SK-N-SH treated with all-trans-retinoic acid at 6 μM for 48 hours (cell line): Measurements from ENCODE around the gene DEPP1.

Experiments used
- ATAC-seq: fragments of 200-7000 bp; cut with Tn5 transposase; 3 replicates; pipeline ENCODE4 v1.9.1; 2020; ENCODE audit warnings: mild to moderate bottlenecking, moderate library complexity
- ARNTL ChIP-seq: fragments of 450-650 bp; formaldehyde crosslinking; IDR thresholded peaks from 2 replicates; pipeline ENCODE4 v1.5.0; 2020; ENCODE audit warnings: low read depth, mild to moderate bottlenecking, moderate library complexity, borderline replicate concordance
- BACH2 ChIP-seq: fragments of 250-450 bp; sonication (Bioruptor Pico); IDR thresholded peaks from 2 replicates; pipeline ENCODE4 v1.9.0; 2021; ENCODE audit warnings: mild to moderate bottlenecking, borderline replicate concordance
- CSDC2 ChIP-seq: fragments of 250-450 bp; sonication (Bioruptor Pico); IDR thresholded peaks from 2 replicates; pipeline ENCODE4 v1.5.0; 2020; ENCODE audit warnings: mild to moderate bottlenecking, moderate library complexity
- ESRRG ChIP-seq: fragments of 250-450 bp; sonication (Bioruptor Pico); IDR thresholded peaks from 2 replicates; pipeline ENCODE4 v1.6.1; 2021; ENCODE audit warnings: mild to moderate bottlenecking
- ISL1 ChIP-seq: fragments of 250-450 bp; sonication (Bioruptor Pico); IDR thresholded peaks from 2 replicates; pipeline ENCODE4 v2.1.2; 2022; ENCODE audit warnings: mild to moderate bottlenecking, moderate library complexity
- OSR1 ChIP-seq: fragments of 250-450 bp; sonication (Bioruptor Pico); IDR thresholded peaks from 2 replicates; pipeline ENCODE4 v1.8.0; 2022; ENCODE audit warnings: moderate library complexity, mild to moderate bottlenecking, inconsistent platforms
- PATZ1 ChIP-seq: fragments of 250-450 bp; sonication (Bioruptor Pico); IDR thresholded peaks from 2 replicates; pipeline ENCODE4 v1.8.0; 2020; ENCODE audit warnings: mild to moderate bottlenecking, moderate library complexity, borderline replicate concordance
- POU6F1 ChIP-seq: fragments of 250-450 bp; sonication (Bioruptor Pico); IDR thresholded peaks from 2 replicates; pipeline ENCODE4 v1.8.0; 2021; ENCODE audit warnings: low read depth, mild to moderate bottlenecking, moderate library complexity, borderline replicate concordance
- PPARA ChIP-seq: fragments of 250-450 bp; sonication (Bioruptor Pico); IDR thresholded peaks from 2 replicates; pipeline ENCODE4 v1.5.0; 2020; ENCODE audit warnings: mild to moderate bottlenecking, borderline replicate concordance
- RARB ChIP-seq: fragments of 250-450 bp; sonication (Bioruptor Pico); IDR thresholded peaks from 2 replicates; pipeline ENCODE4 v1.8.0; 2021; ENCODE audit warnings: mild to moderate bottlenecking, moderate library complexity
- SNAI2 ChIP-seq: fragments of 250-450 bp; sonication (Bioruptor Pico); IDR thresholded peaks from 2 replicates; pipeline ENCODE4 v1.5.0; 2020; ENCODE audit warnings: mild to moderate bottlenecking, moderate library complexity
- TCF4 ChIP-seq: fragments of 250-450 bp; sonication (Bioruptor Pico); IDR thresholded peaks from 2 replicates; pipeline ENCODE4 v1.8.0; 2021; ENCODE audit warnings: mild to moderate bottlenecking, moderate library complexity, borderline replicate concordance
- TOX ChIP-seq: fragments of 250-450 bp; sonication (Bioruptor Pico); IDR thresholded peaks from 2 replicates; pipeline ENCODE4 v1.8.0; 2021; ENCODE audit warnings: mild to moderate bottlenecking, moderate library complexity, borderline replicate concordance
- TSHZ2 ChIP-seq: fragments of 250-450 bp; sonication (Bioruptor Pico); IDR thresholded peaks from 2 replicates; pipeline ENCODE4 v1.5.0; 2020; ENCODE audit warnings: mild to moderate bottlenecking, moderate library complexity
- ZC3H10 ChIP-seq: fragments of 250-450 bp; sonication (Bioruptor Pico); IDR thresholded peaks from 2 replicates; pipeline ENCODE4 v1.5.1; 2021; ENCODE audit warnings: mild to moderate bottlenecking, moderate library complexity
- ZFP3 ChIP-seq: fragments of 250-450 bp; sonication (Bioruptor Pico); IDR thresholded peaks from 2 replicates; pipeline ENCODE4 v1.5.0; 2020; ENCODE audit warnings: mild to moderate bottlenecking, moderate library complexity
- ZFP30 ChIP-seq: fragments of 450-650 bp; formaldehyde crosslinking; IDR thresholded peaks from 2 replicates; pipeline ENCODE4 v1.5.0; 2022; ENCODE audit warnings: mild to moderate bottlenecking, moderate library complexity
- ZNF565 ChIP-seq: fragments of 450-650 bp; formaldehyde crosslinking; conservative IDR thresholded peaks from 2 replicates; pipeline ENCODE4 v1.5.0; 2020; ENCODE audit warnings: low read depth, mild to moderate bottlenecking, moderate library complexity
- ZNF70 ChIP-seq: fragments of 450-650 bp; formaldehyde crosslinking; IDR thresholded peaks from 2 replicates; pipeline ENCODE4 v1.5.0; 2020; ENCODE audit warnings: mild to moderate bottlenecking, moderate library complexity
- ZNF8 ChIP-seq: fragments of 450-650 bp; formaldehyde crosslinking; IDR thresholded peaks from 2 replicates; pipeline ENCODE4 v1.5.0; 2020; ENCODE audit warnings: mild to moderate bottlenecking, moderate library complexity

The DEPP1 gene

GRCh38 chr10:45003432-45004000 lies 24.9 kb upstream of the DEPP1 start:
- TF ChIP-seq RARB (CRISPR knock-in tag) (no peak), ARNTL (CRISPR knock-in tag) (no peak), OSR1 (CRISPR knock-in tag) (no peak), ZC3H10 (CRISPR knock-in tag) (no peak), TSHZ2 (CRISPR knock-in tag) (no peak), POU6F1 (CRISPR knock-in tag) (no peak), SNAI2 (CRISPR knock-in tag) (no peak), TOX (CRISPR knock-in tag) (no peak), ZNF8 (CRISPR knock-in tag) (no peak), ISL1 (CRISPR knock-in tag) (no peak), TCF4 (CRISPR knock-in tag) (no peak), PATZ1 (CRISPR knock-in tag) (no peak), CSDC2 (CRISPR knock-in tag) (no peak), ZNF565 (CRISPR knock-in tag) (no peak), PPARA (CRISPR knock-in tag) (no peak), BACH2 (CRISPR knock-in tag) (no peak), ZFP30 (CRISPR knock-in tag) (no peak), ZFP3 (no peak), ESRRG (no peak)
- ATAC-seq = no peak

GRCh38 chr10:45001381-45002148 lies 23.0 kb upstream of the DEPP1 start:
- peak; percentile 90 for ATAC-seq
- TF ChIP-seq ZFP3 = peak; percentile 44; the same call in 1 of the 2 replicates
- TF ChIP-seq TOX (CRISPR knock-in tag) = no peak

GRCh38 chr10:45000752-45001380 lies 22.3 kb upstream of the DEPP1 start, which contains the start of gene ZNF22:
TSS of gene ZNF22 (plus strand) at chr10:45000923. CDS start at chr10:45003369, 2,446 bp downstream.
- ATAC-seq = peak; percentile 78
- TF ChIP-seq SNAI2 (CRISPR knock-in tag) = 0 out of 2 replicates have a peak, but pooled peaks have one; percentile 25
- no peak for TF ChIP-seq POU6F1 (CRISPR knock-in tag)
- TF ChIP-seq ZNF70 = 0 out of 2 replicates have a peak, but pooled peaks have one; percentile 18
- TF ChIP-seq BACH2 (CRISPR knock-in tag) = no peak
